B cell (primary cell): ENCODE results near the gene CDKAL1.

Experiments
- EZH2 ChIP-seq: IDR thresholded peaks from 2 replicates; pipeline ENCODE4 v1.6.1; 2012; ENCODE audit warnings: borderline replicate concordance, low read depth, mild to moderate bottlenecking, moderate library complexity, low read length; ENCODE audit not compliant: insufficient read depth, poor library complexity, severe bottlenecking
- TF ChIP-seq, protein P1 (sequence below): fragments of 200-600 bp; IDR thresholded peaks from one replicate; pipeline ENCODE4 v1.8.0; 2022; ENCODE audit warnings: antibody characterized with exemption, mild to moderate bottlenecking

DNA sequence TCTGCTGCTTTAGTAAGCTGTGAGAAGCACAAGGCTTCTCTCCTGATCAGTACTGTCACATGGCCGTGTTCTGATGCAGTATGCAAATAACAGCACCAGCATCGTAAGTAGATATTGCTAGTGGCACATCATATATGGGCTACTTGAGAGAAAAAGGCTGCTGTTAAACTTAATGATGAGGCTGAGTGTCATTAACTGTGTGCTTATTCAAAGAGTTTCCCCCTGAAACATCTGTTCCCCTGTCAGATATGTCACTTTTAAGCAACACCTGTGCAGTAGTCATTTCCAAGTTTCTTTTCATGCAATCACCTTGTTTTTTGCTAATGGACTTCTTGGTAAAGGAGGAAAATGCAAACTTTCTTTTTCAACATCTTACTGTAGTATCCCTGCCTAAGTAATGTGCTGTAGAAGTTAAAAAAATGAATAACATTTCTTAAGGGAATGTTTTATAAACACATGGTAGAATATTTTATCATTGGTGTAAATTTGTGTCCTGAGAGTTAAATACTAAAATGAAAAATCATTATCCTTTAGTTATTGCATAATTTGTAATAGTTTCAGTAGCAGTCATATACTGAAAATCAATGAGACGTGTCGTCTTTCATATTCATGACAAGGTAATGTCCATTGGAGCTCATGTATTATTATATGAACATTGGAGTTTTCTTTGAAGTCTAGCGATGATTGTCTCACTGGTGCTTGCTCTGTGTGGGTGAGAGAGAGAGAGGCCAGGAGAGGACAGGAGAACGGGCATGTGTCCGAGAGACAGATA, 366.3 kb downstream of the CDKAL1 start:
- TF ChIP-seq, protein P1, sequence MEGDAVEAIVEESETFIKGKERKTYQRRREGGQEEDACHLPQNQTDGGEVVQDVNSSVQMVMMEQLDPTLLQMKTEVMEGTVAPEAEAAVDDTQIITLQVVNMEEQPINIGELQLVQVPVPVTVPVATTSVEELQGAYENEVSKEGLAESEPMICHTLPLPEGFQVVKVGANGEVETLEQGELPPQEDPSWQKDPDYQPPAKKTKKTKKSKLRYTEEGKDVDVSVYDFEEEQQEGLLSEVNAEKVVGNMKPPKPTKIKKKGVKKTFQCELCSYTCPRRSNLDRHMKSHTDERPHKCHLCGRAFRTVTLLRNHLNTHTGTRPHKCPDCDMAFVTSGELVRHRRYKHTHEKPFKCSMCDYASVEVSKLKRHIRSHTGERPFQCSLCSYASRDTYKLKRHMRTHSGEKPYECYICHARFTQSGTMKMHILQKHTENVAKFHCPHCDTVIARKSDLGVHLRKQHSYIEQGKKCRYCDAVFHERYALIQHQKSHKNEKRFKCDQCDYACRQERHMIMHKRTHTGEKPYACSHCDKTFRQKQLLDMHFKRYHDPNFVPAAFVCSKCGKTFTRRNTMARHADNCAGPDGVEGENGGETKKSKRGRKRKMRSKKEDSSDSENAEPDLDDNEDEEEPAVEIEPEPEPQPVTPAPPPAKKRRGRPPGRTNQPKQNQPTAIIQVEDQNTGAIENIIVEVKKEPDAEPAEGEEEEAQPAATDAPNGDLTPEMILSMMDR = no peak
- TF ChIP-seq EZH2 = no peak
